Measurements from ENCODE around the gene ATP1B1.

Gene ATP1B1

DNA sequence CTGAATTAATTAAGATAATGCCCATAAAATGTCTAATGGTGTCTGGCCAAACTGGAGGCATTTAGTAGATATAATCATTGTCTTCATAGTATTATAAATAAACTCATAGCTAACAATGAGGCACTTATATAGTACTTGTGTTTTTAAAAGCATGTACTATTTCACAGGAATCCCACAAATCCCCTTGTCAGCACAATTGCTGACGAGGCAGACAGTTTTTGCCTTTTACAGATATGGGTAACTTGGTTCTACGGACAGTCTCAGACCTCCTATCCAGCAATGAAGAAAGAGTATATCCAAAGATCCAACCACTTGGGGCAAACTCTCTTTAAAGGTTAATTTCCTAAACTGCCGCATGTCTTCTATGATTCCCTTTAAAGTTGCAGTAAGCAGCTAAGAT, 73.7 kb downstream of the ATP1B1 start:
- DNase-seq (ENCODE audit: low spot score) = no peak
- TF ChIP-seq, protein P1, sequence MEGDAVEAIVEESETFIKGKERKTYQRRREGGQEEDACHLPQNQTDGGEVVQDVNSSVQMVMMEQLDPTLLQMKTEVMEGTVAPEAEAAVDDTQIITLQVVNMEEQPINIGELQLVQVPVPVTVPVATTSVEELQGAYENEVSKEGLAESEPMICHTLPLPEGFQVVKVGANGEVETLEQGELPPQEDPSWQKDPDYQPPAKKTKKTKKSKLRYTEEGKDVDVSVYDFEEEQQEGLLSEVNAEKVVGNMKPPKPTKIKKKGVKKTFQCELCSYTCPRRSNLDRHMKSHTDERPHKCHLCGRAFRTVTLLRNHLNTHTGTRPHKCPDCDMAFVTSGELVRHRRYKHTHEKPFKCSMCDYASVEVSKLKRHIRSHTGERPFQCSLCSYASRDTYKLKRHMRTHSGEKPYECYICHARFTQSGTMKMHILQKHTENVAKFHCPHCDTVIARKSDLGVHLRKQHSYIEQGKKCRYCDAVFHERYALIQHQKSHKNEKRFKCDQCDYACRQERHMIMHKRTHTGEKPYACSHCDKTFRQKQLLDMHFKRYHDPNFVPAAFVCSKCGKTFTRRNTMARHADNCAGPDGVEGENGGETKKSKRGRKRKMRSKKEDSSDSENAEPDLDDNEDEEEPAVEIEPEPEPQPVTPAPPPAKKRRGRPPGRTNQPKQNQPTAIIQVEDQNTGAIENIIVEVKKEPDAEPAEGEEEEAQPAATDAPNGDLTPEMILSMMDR (IDR thresholded peaks at IDR 0.05; ENCODE audit: extremely low read depth, missing control alignments) = no peak

Data from GM20000 (cell line).